HK-2 (cell line): ENCODE data around the gene HDLBP.

Experiments
- DNase-seq: peaks from one replicate; pipeline ENCODE4 v3.0.0-alpha.2; 2018; ENCODE audit not compliant: unreplicated experiment

Gene HDLBP

GRCh38 chr2:241315093-241315878, at the start of gene HDLBP:
Gene HDLBP (minus strand): TSS chr2:241315672. CDS start chr2:241266869, 48,803 bp downstream.
- DNase-seq: peak; percentile 100

GRCh38 chr2:241364781-241365180, 49.3 kb upstream of the HDLBP start:
- no peak for DNase-seq

GRCh38 chr2:241363426-241363825, 48.0 kb upstream of the HDLBP start:
- no peak for DNase-seq

GRCh38 chr2:241359481-241360045, 44.1 kb upstream of the HDLBP start:
- DNase-seq: no peak

GRCh38 chr2:241358470-241358869, 43.0 kb upstream of the HDLBP start:
- no peak for DNase-seq

GRCh38 chr2:241357531-241357930, 42.1 kb upstream of the HDLBP start:
- no peak for DNase-seq

GRCh38 chr2:241356871-241357260, 41.4 kb upstream of the HDLBP start:
- no peak for DNase-seq

GRCh38 chr2:241355983-241356870, 40.8 kb upstream of the HDLBP start, which contains the start of gene FARP2:
Gene FARP2 (plus strand): TSS chr2:241356285. CDS start chr2:241373108, 16,823 bp downstream.
- peak; percentile 99 for DNase-seq

GRCh38 chr2:241354668-241355658, 39.5 kb upstream of the HDLBP start:
- peak; percentile 79 for DNase-seq

GRCh38 chr2:241352227-241352626, 36.8 kb upstream of the HDLBP start:
- DNase-seq: no peak

- no peak for DNase-seq
Measured at GRCh38 chr2:241351640-241352031, 36.2 kb upstream of the HDLBP start.

GRCh38 chr2:241350878-241351639, 35.6 kb upstream of the HDLBP start:
- no peak for DNase-seq

- no peak for DNase-seq
Measured at GRCh38 chr2:241350530-241350877, 35.0 kb upstream of the HDLBP start.

- no peak for DNase-seq
Measured at GRCh38 chr2:241349941-241350340, 34.5 kb upstream of the HDLBP start.

- DNase-seq: no peak
Measured at GRCh38 chr2:241344925-241345651, 29.6 kb upstream of the HDLBP start.

- DNase-seq: no peak
Measured at GRCh38 chr2:241340631-241341163, 25.2 kb upstream of the HDLBP start.

GRCh38 chr2:241339839-241340630, 24.6 kb upstream of the HDLBP start:
- DNase-seq: no peak

GRCh38 chr2:241334813-241335212, 19.3 kb upstream of the HDLBP start:
- DNase-seq: no peak

GRCh38 chr2:241330616-241330981, 15.1 kb upstream of the HDLBP start:
- no peak for DNase-seq
